Thymus (tissue), 11 donors: Measurements from ENCODE around the gene FRMD3. TPM values are rescaled to one million over a fixed set of nuclear protein-coding genes. Genes with fewer than 3 reads are reported as not detected.

Experiments
- DNase-seq, 9 donors: peaks; one replicate each; pipeline ENCODE4 v3.0.0-alpha.2; 2013; ENCODE audit warnings: low spot score in 9 of 9, low read depth in 6 of 9, missing footprints in 1 of 9
- H3K27ac ChIP-seq, 2 donors: one replicate each; pipeline ENCODE4 v1.5.1; 2013; ENCODE audit warnings: control low read depth in 1 of 2, low read depth in 1 of 2, low read length in 1 of 2, mild to moderate bottlenecking in 1 of 2, moderate library complexity in 1 of 2
- H3K27me3 ChIP-seq, 2 donors: one replicate each; pipeline ENCODE4 v1.5.1; 2013; ENCODE audit warnings: low read length in 1 of 2; ENCODE audit not compliant: control insufficient read depth in 2 of 2, insufficient read depth in 1 of 2
- H3K36me3 ChIP-seq, 2 donors: one replicate each; pipeline ENCODE4 v1.5.1; 2013; ENCODE audit warnings: low read length in 1 of 2, mild to moderate bottlenecking in 1 of 2, moderate library complexity in 1 of 2; ENCODE audit not compliant: control insufficient read depth in 2 of 2, insufficient read depth in 2 of 2
- H3K4me1 ChIP-seq, 2 donors: one replicate each; pipeline ENCODE4 v1.5.1; 2013; ENCODE audit warnings: low read length in 2 of 2; ENCODE audit not compliant: control insufficient read depth in 2 of 2, insufficient read depth in 2 of 2
- H3K4me3 ChIP-seq, 2 donors: one replicate each; pipeline ENCODE4 v1.5.1; 2013; ENCODE audit warnings: low read length in 2 of 2, control low read depth in 1 of 2, mild to moderate bottlenecking in 1 of 2
- H3K9me3 ChIP-seq, 2 donors: one replicate each; pipeline ENCODE4 v1.5.1; 2013; ENCODE audit warnings: low read length in 1 of 2, mild to moderate bottlenecking in 1 of 2; ENCODE audit not compliant: control insufficient read depth in 2 of 2, insufficient read depth in 1 of 2
- WGBS: extraction: QIAGEN DNeasy Blood & Tissue Kit; methylation state at CpG from one replicate; pipeline ENCODE4 v1.1.7; 2013; 5-methylcytosine and 5-hydroxymethylcytosine counted together
- polyA plus RNA-seq: library from polyadenylated mRNA; stranded (reverse); fragments of 200-250 nt; gene quantifications from one replicate; pipeline ENCODE4 v1.2.3, GENCODE V29; 2013
- total RNA-seq: library from RNA; stranded (reverse); fragments of 120-200 nt; gene quantifications from one replicate; pipeline ENCODE4 v1.2.4, GENCODE V29; 2013
- donor health status: healthy.

The FRMD3 gene
- total and polyA plus RNA-seq, 2 donors = 0.94 to 1.3 TPM

DNA sequence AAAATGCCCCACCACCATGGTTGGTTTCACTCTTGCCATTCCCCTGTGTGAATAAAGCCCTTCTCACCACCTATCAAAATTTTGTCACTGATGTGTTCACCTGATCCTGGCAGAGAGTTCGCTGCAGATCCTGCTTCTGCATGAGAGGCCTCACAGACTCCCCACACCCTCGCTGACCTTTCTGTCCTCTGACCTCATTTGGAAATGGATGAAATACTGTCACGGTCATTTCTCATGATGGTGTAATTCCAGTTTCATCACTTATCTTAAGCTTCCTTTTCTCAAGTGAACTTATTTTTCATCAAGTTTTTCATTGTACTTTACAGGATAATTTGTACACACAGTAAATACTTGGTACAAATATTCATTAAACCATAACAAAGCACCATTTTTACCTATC lies 131.3 kb downstream of the FRMD3 start:
- whole genome bisulfite sequencing = 76% methylated on average over 3 of the region's 3 CpGs
- Histone ChIP-seq H3K27ac (no peak overlapping the region), H3K4me1 (no peaks in the 10 kb centered on the region), H3K9me3 (no peaks in the 10 kb centered on the region), H3K27me3 (no peaks in the 10 kb centered on the region), H3K4me3 (no peak overlapping the region), H3K36me3 (no peaks in the 10 kb centered on the region)
- DNase-seq = no peak

DNA sequence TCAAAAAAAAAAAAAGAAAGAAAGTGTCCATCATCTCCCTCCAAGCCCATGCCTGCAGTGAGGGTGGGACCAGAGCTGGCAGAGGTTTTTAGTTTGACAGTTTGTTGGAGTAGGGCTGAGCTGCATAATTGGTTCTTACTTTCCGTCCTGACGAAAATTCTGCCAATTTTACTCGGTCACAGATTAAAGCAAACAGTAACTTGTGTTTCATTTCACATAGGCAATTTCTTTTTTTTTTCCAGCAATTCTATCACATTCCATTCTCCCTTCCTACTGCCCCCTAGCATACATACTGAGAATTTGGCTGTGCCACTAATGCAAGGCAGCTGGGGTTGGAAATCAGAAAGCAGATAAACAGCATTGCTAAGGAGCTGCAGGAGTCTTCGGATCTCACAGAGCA lies 132.4 kb downstream of the FRMD3 start:
- no peak overlapping the region for H3K4me3 ChIP-seq
- no peaks in the 10 kb centered on the region for H3K4me1 ChIP-seq
- 91% methylated on average over 4 of the region's 4 CpGs for WGBS
- no peak overlapping the region for H3K27ac ChIP-seq
- no peaks in the 10 kb centered on the region for H3K36me3 ChIP-seq
- no peaks in the 10 kb centered on the region for H3K9me3 ChIP-seq
- no peak for DNase-seq
- no peaks in the 10 kb centered on the region for H3K27me3 ChIP-seq

DNA sequence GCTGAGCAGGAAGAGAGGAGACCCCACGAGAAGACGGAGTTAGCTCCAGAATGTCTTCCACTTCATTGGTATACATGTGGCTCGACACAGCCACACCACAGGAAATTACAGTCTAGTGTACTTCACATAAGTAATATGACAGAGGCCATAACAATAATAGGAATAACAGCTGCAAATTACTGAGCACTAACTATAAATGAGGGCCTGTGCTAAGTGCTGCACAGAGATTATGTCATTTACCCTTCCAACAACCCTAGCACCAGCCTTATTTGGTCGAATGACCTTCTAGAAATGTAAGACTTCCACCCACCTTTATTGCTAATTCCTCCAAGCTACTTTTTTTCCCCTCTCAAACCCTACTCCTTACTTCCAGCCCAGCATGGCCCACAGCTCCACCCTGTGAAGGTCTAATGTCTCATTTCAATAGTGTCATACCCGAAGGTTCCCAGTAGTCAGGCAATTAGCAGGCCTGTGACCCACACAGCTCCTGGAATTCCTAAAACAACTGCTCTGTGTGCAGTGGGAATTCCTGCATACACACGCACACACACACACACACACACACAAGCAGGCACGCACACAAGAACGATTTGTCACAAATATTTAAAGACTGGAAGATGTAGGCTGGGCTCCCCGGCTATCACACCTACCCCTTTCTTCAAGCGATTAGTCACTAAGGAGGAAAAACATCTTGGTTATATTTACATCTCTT lies 134.5 kb downstream of the FRMD3 start:
- H3K4me3 ChIP-seq = no peak overlapping the region
- H3K27me3 ChIP-seq = no peaks in the 10 kb centered on the region
- H3K27ac ChIP-seq = no peak overlapping the region
- DNase-seq = no peak
- H3K9me3 ChIP-seq = no peaks in the 10 kb centered on the region
- H3K4me1 ChIP-seq = no peaks in the 10 kb centered on the region
- 89% methylated on average over 10 of the region's 10 CpGs for WGBS
- no peaks in the 10 kb centered on the region for H3K36me3 ChIP-seq

DNA sequence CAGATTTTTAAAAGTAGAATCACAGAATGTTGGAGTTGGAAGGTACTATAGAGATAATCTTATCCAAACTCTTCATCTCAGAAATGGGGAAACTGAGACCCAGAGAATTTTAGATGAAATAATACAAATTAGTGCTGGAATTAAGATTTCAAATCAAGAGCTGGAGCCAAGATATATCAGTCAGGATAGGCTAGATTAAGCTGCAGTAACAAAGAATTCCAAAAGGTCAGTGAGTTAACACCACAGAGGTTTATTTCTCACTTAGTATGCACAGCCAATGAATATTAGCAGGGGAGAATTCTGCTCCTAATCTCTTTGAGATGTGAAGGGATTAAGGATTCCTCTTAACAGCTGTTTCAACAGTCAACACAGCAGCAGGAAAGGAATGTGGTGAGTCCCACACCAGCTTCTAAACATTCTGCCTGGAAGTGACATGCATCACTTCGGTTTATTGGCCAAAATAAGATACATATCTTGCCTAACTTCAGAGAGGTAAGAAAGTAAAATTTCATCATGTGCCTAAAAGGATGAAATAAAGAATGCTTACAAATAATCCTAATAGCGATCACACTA lies 136.8 kb downstream of the FRMD3 start:
- WGBS = 91% methylated on average over 2 of the region's 2 CpGs

DNA sequence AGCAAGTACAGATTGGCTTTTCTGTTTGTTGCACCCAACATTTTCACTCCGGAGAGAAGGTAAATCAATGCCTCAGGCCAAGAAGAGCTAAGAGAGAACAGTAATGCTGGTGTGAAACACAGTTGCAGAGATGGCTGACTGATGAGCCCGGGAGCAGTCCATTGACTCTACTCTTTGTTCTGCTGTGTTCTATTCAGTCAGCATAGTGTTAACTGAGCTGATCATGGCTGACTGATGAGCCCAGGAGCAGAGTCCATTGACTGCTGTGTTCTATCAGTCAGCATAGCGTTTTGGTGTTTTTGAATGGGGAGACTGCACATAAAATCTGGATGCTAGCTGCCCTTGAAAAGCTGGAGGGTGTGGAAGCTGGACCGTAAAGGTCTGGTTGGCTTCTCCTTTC lies 141.4 kb downstream of the FRMD3 start:
- WGBS = 92% methylated on average over 4 of the region's 4 CpGs
- Histone ChIP-seq H3K27ac (no peak overlapping the region), H3K27me3 (no peaks in the 10 kb centered on the region), H3K4me3 (no peak overlapping the region), H3K4me1 (no peaks in the 10 kb centered on the region), H3K36me3 (no peaks in the 10 kb centered on the region), H3K9me3 (no peaks in the 10 kb centered on the region)
- DNase-seq = no peak

More for the DNA sequence above, 136.8 kb downstream of the FRMD3 start:
- Histone ChIP-seq H3K27me3 (no peaks in the 10 kb centered on the region), H3K4me3 (no peak overlapping the region), H3K27ac (no peak overlapping the region), H3K36me3 (no peaks in the 10 kb centered on the region), H3K4me1 (no peaks in the 10 kb centered on the region), H3K9me3 (no peaks in the 10 kb centered on the region)
- DNase-seq = no peak

DNA sequence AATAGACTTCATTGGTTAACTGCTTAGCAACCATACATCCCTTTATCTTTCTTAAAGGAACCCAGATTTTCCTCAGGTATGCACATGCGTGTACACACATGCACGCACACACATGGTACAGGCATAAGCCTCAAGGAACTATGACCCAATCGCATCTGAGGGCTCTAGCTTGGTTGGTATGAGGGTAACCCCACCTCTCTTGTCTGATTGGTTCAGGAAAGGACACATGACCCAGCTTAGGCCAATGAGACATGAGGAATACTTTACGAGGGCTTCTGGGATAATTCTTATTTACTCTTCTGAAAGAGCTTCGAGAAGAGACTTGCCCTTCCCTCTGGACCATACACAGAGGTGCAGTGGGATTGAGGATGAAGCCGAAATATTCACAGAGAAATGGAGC lies 141.9 kb downstream of the FRMD3 start:
- Histone ChIP-seq H3K4me3 (no peak overlapping the region), H3K36me3 (no peaks in the 10 kb centered on the region), H3K27ac (no peak overlapping the region), H3K9me3 (no peaks in the 10 kb centered on the region), H3K4me1 (no peaks in the 10 kb centered on the region), H3K27me3 (no peaks in the 10 kb centered on the region)
- no peak for DNase-seq
- 97% methylated on average over 6 of the region's 6 CpGs for WGBS

DNA sequence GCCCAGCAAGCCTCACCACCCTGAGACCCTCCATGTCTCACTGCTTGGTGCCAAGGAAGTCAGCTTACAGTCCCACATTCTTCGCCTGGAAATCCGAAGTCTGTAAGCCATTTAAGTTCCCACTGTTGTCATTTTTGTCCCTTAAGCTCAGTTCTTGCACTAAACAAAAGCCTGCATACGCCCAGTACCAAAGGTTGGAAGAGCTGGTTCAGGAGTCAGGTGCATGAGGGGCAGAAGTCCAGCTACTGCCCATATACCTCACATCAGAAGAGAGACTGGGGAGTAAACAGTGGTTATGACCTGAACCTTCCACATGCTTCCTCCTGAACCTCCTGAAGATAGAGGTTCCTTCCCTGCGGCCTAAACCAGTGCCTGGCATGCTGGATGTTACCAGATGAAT lies 146.0 kb downstream of the FRMD3 start:
- 95% methylated on average over 4 of the region's 4 CpGs for WGBS
- Histone ChIP-seq H3K4me3 (no peak overlapping the region), H3K27ac (no peak overlapping the region), H3K27me3 (no peaks in the 10 kb centered on the region), H3K4me1 (no peaks in the 10 kb centered on the region), H3K36me3 (no peaks in the 10 kb centered on the region), H3K9me3 (no peaks in the 10 kb centered on the region)
- DNase-seq = no peak

DNA sequence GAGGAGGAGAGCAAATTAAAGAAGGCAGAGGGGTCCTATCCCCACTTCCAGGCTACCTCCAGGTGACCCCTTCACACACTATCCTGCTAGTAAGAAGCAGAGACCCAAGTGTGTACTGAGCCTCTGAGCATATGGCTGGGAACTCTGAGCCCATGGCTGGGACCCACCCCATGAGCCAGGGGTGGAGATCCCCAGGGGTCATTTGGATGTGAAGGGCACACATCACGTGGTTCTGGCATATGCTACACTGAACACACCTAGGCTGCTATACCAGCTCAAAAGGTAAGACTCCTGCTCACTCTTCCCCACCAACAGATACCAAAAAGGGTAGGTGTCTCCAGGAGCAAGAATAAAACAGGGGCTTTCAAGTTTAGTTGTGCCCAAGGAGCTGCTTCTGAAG lies 149.9 kb downstream of the FRMD3 start:
- no peaks in the 10 kb centered on the region for H3K9me3 ChIP-seq
- no peaks in the 10 kb centered on the region for H3K4me1 ChIP-seq
- no peak for DNase-seq
- H3K27ac ChIP-seq = no peak overlapping the region
- H3K27me3 ChIP-seq = no peaks in the 10 kb centered on the region
- WGBS = 76% methylated on average over 1 of the region's 1 CpG
- no peak overlapping the region for H3K4me3 ChIP-seq
- H3K36me3 ChIP-seq = no peaks in the 10 kb centered on the region

DNA sequence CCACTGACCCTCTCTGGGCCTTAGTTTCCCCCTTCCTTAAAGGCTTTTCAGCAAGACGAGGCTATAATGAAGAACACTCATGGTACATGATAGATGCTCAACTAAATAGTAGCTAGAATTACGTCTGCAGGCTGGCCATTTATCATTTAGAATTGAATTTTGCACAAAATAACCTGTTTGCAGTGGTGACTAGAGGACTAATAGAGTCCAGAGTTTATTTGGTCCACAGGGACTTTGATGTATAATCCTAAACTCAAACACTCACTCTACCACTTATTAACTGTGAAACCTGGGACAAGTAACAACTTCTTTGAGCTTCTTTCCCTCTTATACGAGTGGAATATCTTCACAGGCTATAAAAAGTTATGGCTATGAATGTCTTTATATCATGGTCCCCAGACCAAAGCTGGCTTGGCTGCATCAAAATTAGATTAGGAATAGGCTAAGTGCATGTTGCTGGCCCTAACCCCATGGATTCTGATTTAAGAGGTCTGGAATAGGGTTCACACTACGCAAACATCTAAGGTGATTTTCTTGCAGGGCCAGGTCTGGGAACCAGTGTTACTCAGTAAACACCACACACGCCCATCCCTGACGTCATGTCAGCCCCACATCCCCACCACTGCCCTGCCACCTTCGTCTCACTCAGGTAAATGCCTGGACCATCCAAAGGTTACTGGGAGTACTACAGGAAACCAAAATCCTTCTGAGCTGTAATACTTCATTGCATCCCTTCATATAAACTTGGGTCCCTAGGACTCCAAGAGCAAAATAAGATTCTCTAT lies 150.6 kb downstream of the FRMD3 start:
- H3K27me3 ChIP-seq = no peaks in the 10 kb centered on the region
- H3K27ac ChIP-seq = no peak overlapping the region
- no peaks in the 10 kb centered on the region for H3K4me1 ChIP-seq
- H3K4me3 ChIP-seq = no peak overlapping the region
- no peaks in the 10 kb centered on the region for H3K36me3 ChIP-seq
- no peaks in the 10 kb centered on the region for H3K9me3 ChIP-seq
- no peak for DNase-seq
- WGBS = 92% methylated on average over 7 of the region's 7 CpGs
